Calu3 (cell line): Measurements from ENCODE around the gene MRPL49. TPM values are rescaled to one million over a fixed set of nuclear protein-coding genes. Genes with fewer than 3 reads are reported as not detected.
A peak's percentile ranks its signal among the peaks of the same experiment; 100 is the strongest.

Experiments
- BruUV-seq: library from RNA; stranded (reverse); fragments of 400-500 nt; replicated peaks from 2 replicates; lab custom pipeline; 2021; lab: Mats Ljungman, UMichigan
- CTCF ChIA-PET: fragments of 300-600 bp; sonication (Branson Sonifier 250); formaldehyde crosslinking; loops from one replicate; lab custom pipeline; 2022; ENCODE audit warnings: antibody characterized with exemption; lab: Charles Lee
- DNase-seq: peaks from one replicate; pipeline ENCODE4 v3.0.0; 2022
- H3K27ac Mint-ChIP-seq: one replicate; pipeline ENCODE4 v1.8.0; 2022; ENCODE audit warnings: mixed read lengths; ENCODE audit not compliant: unreplicated experiment
- H3K27me3 Mint-ChIP-seq: one replicate; pipeline ENCODE4 v1.8.0; 2022; ENCODE audit warnings: mixed read lengths; ENCODE audit not compliant: unreplicated experiment
- H3K36me3 Mint-ChIP-seq: one replicate; pipeline ENCODE4 v1.8.0; 2022; ENCODE audit warnings: mild to moderate bottlenecking, moderate library complexity, mixed read lengths; ENCODE audit not compliant: insufficient read depth, unreplicated experiment
- H3K4me1 Mint-ChIP-seq: one replicate; pipeline ENCODE4 v1.8.0; 2022; ENCODE audit warnings: mild to moderate bottlenecking, low read depth, mixed read lengths; ENCODE audit not compliant: unreplicated experiment
- H3K4me3 Mint-ChIP-seq: one replicate; pipeline ENCODE4 v1.8.0; 2022; ENCODE audit warnings: mild to moderate bottlenecking, low read depth, moderate library complexity, mixed read lengths; ENCODE audit not compliant: unreplicated experiment
- H3K9me3 Mint-ChIP-seq: one replicate; pipeline ENCODE4 v1.8.0; 2022; ENCODE audit warnings: low read depth, mixed read lengths; ENCODE audit not compliant: unreplicated experiment
- CTCF ChIP-seq: fragments of 200-600 bp; IDR thresholded peaks from one replicate; pipeline ENCODE4 v1.8.0; 2022; ENCODE audit warnings: antibody characterized with exemption; ENCODE audit not compliant: unreplicated experiment
- intact Hi-C: fragments of 100-400 bp; cut with micrococcal nuclease; formaldehyde crosslinking; loops from one replicate; pipeline ENCODE4 v1.10.0; 2022; ENCODE audit not compliant: unreplicated experiment
- total RNA-seq: library from RNA; stranded (reverse); gene quantifications from 2 replicates; pipeline ENCODE4 v1.2.3, GENCODE V29; 2022

The MRPL49 gene
- total RNA-seq, 1 experiment from 2014 or later = 84.1 TPM

GRCh38 chr11:65150509-65151299, 28.6 kb downstream of the MRPL49 start:
- peak overlapping the region; percentile 57 for H3K27ac Mint-ChIP-seq
- intact Hi-C loops = loop anchor here (2.0 kb wide), 2 partner anchors 16 to 30 kb away; partner anchors contain the start of genes CAPN1 and SYVN1
- TF ChIP-seq CTCF = no peak
- BruUV-seq = no TSS peak
- H3K4me3 Mint-ChIP-seq = peak overlapping the region; percentile 24
- peak; percentile 96 for DNase-seq
- no peaks in the 10 kb centered on the region for H3K27me3 Mint-ChIP-seq
- no peaks in the 10 kb centered on the region for H3K36me3 Mint-ChIP-seq
- CTCF ChIA-PET = no interaction called here
- peaks cover 45% of the 10 kb centered on the region for H3K4me1 Mint-ChIP-seq
- H3K9me3 Mint-ChIP-seq = no peaks in the 10 kb centered on the region

GRCh38 chr11:65151331-65151899, 29.3 kb downstream of the MRPL49 start:
- TF ChIP-seq CTCF = no peak
- peak overlapping the region; percentile 24 for H3K4me3 Mint-ChIP-seq
- no peaks in the 10 kb centered on the region for H3K36me3 Mint-ChIP-seq
- CTCF ChIA-PET = no interaction called here
- BruUV-seq = no TSS peak
- intact Hi-C loops = loop anchor here (2.0 kb wide), 2 partner anchors 17 to 29 kb away; partner anchors contain the start of genes CAPN1 and SYVN1
- H3K9me3 Mint-ChIP-seq = no peaks in the 10 kb centered on the region
- peaks cover 45% of the 10 kb centered on the region for H3K4me1 Mint-ChIP-seq
- peak overlapping the region; percentile 57 for H3K27ac Mint-ChIP-seq
- no peaks in the 10 kb centered on the region for H3K27me3 Mint-ChIP-seq
- no peak for DNase-seq

- Mint-ChIP-seq H3K9me3 (no peaks in the 10 kb centered on the region), H3K4me3 (no peak overlapping the region), H3K4me1 (peaks cover 45% of the 10 kb centered on the region), H3K27ac (no peak overlapping the region), H3K36me3 (no peaks in the 10 kb centered on the region), H3K27me3 (no peaks in the 10 kb centered on the region)
- intact Hi-C loops = no loop called here
- no peak for DNase-seq
- TF ChIP-seq CTCF = no peak
- BruUV-seq = no TSS peak
- CTCF ChIA-PET = interaction anchor here (1.2 kb wide), 1 partner anchor 17 kb away, joined by 4 read pairs; no protein-coding TSS in a partner anchor
Measured at GRCh38 chr11:65152122-65152521, 30.0 kb downstream of the MRPL49 start.

GRCh38 chr11:65156256-65156655, 34.1 kb downstream of the MRPL49 start:
- no TSS peak for BruUV-seq
- intact Hi-C loops = no loop called here
- H3K36me3 Mint-ChIP-seq = no peaks in the 10 kb centered on the region
- no peaks in the 10 kb centered on the region for H3K9me3 Mint-ChIP-seq
- no peaks in the 10 kb centered on the region for H3K27me3 Mint-ChIP-seq
- no peak for DNase-seq
- peaks cover 26% of the 10 kb centered on the region for H3K4me1 Mint-ChIP-seq
- CTCF ChIA-PET = no interaction called here
- no peak overlapping the region for H3K4me3 Mint-ChIP-seq
- no peak overlapping the region for H3K27ac Mint-ChIP-seq
- TF ChIP-seq CTCF = no peak
